PC-3 (cell line): ENCODE data around the gene P2RX3. TPM values are rescaled to one million over a fixed set of nuclear protein-coding genes. Genes with fewer than 3 reads are reported as not detected.
A peak's percentile ranks its signal among the peaks of the same experiment; 100 is the strongest.

ENCODE experiments used
- ATAC-seq: fragments of 200-7000 bp; cut with Tn5 transposase; 2 replicates; pipeline ENCODE4 v1.9.1; 2020; ENCODE audit warnings: mild to moderate bottlenecking, moderate library complexity
- BruUV-seq: library from RNA; stranded (reverse); fragments of 400-500 nt; replicated peaks from 2 replicates; lab custom pipeline; 2021; lab: Mats Ljungman, UMichigan
- CTCF ChIA-PET: fragments of 300-600 bp; sonication (Branson Sonifier 250); formaldehyde crosslinking; loops from one replicate; lab custom pipeline; 2022; ENCODE audit warnings: antibody characterized with exemption; lab: Charles Lee
- POLR2A ChIA-PET: fragments of 300-600 bp; sonication (Branson Sonifier 250); formaldehyde crosslinking; loops from one replicate; lab custom pipeline; 2022; ENCODE audit warnings: antibody characterized with exemption; ENCODE audit not compliant: unreplicated experiment; lab: Charles Lee
- DNase-seq: peaks from one replicate; pipeline ENCODE4 v3.0.0-alpha.2; 2015
- H2AFZ ChIP-seq: fragments of 300-600 bp; sonication (generic); 2 replicates; pipeline ENCODE4 v1.6.0; 2016; ENCODE audit warnings: antibody characterized with exemption, low read length
- H3F3A ChIP-seq: fragments of 300-600 bp; sonication (generic); one replicate; pipeline ENCODE4 v1.6.0; 2017; ENCODE audit warnings: antibody characterized with exemption, low read length, control low read depth, mild to moderate bottlenecking; ENCODE audit not compliant: unreplicated experiment
- H3K27ac ChIP-seq: fragments of 300-600 bp; sonication (generic); 2 replicates; pipeline ENCODE4 v1.5.1; 2016; ENCODE audit warnings: mild to moderate bottlenecking, low read length
- H3K27me3 ChIP-seq: fragments of 300-600 bp; sonication (generic); 2 replicates; pipeline ENCODE4 v1.6.1; 2016; ENCODE audit warnings: low read length, mixed read lengths
- H3K36me3 ChIP-seq: fragments of 300-600 bp; sonication (generic); 2 replicates; pipeline ENCODE4 v1.6.1; 2016; ENCODE audit warnings: low read depth, mixed run types, low read length, mixed read lengths
- H3K4me1 ChIP-seq: fragments of 300-600 bp; sonication (generic); 2 replicates; pipeline ENCODE4 v1.5.1; 2016; ENCODE audit warnings: low read length; ENCODE audit not compliant: insufficient read depth
- H3K4me2 ChIP-seq: fragments of 300-600 bp; sonication (generic); 2 replicates; pipeline ENCODE4 v1.6.0; 2016; ENCODE audit warnings: low read length
- H3K4me3 ChIP-seq: fragments of 300-600 bp; sonication (generic); 2 replicates; pipeline ENCODE4 v1.5.1; 2016; ENCODE audit warnings: mild to moderate bottlenecking, low read length, mixed read lengths
- H3K79me2 ChIP-seq: fragments of 300-600 bp; sonication (generic); 2 replicates; pipeline ENCODE4 v1.6.1; 2017; ENCODE audit warnings: low read length, mixed read lengths
- H3K9ac ChIP-seq: fragments of 300-600 bp; sonication (generic); 2 replicates; pipeline ENCODE4 v1.6.0; 2016; ENCODE audit warnings: mild to moderate bottlenecking, low read length
- H3K9me2 ChIP-seq: fragments of 300-600 bp; sonication (generic); replicated peaks from 2 replicates; pipeline ENCODE4 v1.6.1; 2016; ENCODE audit warnings: mixed run types, low read length, mixed read lengths
- H3K9me3 ChIP-seq: fragments of 300-600 bp; sonication (generic); 2 replicates; pipeline ENCODE4 v1.6.1; 2016; ENCODE audit warnings: low read length, mixed read lengths
- H4K20me1 ChIP-seq: fragments of 300-600 bp; sonication (generic); 2 replicates; pipeline ENCODE4 v1.6.1; 2016; ENCODE audit warnings: low read length, mixed read lengths
- EZH2 ChIP-seq: fragments of 300-600 bp; sonication (generic); IDR thresholded peaks from one replicate; pipeline ENCODE4 v1.6.1; 2017; ENCODE audit warnings: antibody characterized with exemption, mild to moderate bottlenecking, low read length; ENCODE audit not compliant: unreplicated experiment
- EZH2phosphoT487 ChIP-seq: fragments of 300-600 bp; sonication (generic); IDR thresholded peaks from 2 replicates; pipeline ENCODE4 v1.6.1; 2018; ENCODE audit warnings: mild to moderate bottlenecking, antibody characterized with exemption, low read length, borderline replicate concordance
- intact Hi-C: fragments of 100-400 bp; cut with micrococcal nuclease; formaldehyde crosslinking; loops from 2 replicates; pipeline ENCODE4 v1.9.0; 2023
- total RNA-seq: library from RNA; depleted of rRNA; stranded (reverse); fragments of >200 nt; gene quantifications from 2 replicates; pipeline ENCODE4 v1.2.3, GENCODE V29; 2014
- TF ChIP-seq, protein P1 (sequence below): fragments of 300-600 bp; sonication (generic); conservative IDR thresholded peaks from 2 replicates; pipeline ENCODE4 v1.5.1; 2017; ENCODE audit warnings: antibody characterized with exemption, low read depth, mild to moderate bottlenecking, low read length

The P2RX3 gene
- total RNA-seq, 1 experiment from 2014 or later, result not detected

DNA sequence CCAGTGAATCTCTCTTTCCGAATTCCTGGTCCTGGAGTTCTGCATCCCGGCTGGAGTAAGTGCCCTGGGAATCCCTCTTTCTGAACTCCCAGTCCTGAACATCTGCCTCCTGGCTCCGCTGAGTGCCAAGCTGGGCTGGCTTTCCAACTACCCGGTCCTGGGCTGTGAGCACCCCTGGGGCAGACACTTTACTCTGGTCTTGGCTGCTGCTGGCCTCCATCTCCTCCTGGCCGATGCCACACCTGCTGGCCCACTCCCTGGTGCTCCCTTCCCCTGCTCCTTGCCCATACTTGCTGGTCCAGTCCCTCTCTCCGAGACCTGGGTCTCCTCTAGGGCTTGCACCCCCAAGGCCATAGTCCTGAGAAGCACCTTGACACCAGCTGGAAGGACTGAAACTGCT lies 28.1 kb upstream of the P2RX3 start:
- CTCF ChIA-PET, result no interaction called here
- no peak overlapping the region for H2AFZ ChIP-seq
- intact Hi-C loops, result loop anchor here (2.0 kb wide), 1 partner anchor 31 kb away; no protein-coding TSS in a partner anchor
- H3K9ac ChIP-seq, result peak overlapping the region; percentile 76
- peaks cover 63% of the 10 kb centered on the region for H3K4me1 ChIP-seq
- H3K36me3 ChIP-seq, result peaks cover 29% of the 10 kb centered on the region
- H3K4me3 ChIP-seq, result peak overlapping the region; percentile 67
- H3K9me2 ChIP-seq, result no peaks in the 10 kb centered on the region
- no TSS peak for BruUV-seq
- no peak for ATAC-seq
- peaks cover 52% of the 10 kb centered on the region for H3K79me2 ChIP-seq
- peak overlapping the region; percentile 96 for H3K4me2 ChIP-seq
- H3K27me3 ChIP-seq, result no peaks in the 10 kb centered on the region
- H4K20me1 ChIP-seq, result 0 out of 2 replicates have a peak, but pooled peaks cover 5% of the 10 kb centered on the region
- H3F3A ChIP-seq, result no peaks in the 10 kb centered on the region
- POLR2A ChIA-PET, result no interaction called here
- H3K27ac ChIP-seq, result peak overlapping the region; percentile 86
- DNase-seq, result no peak
- H3K9me3 ChIP-seq, result no peaks in the 10 kb centered on the region
- TF ChIP-seq, protein P1, sequence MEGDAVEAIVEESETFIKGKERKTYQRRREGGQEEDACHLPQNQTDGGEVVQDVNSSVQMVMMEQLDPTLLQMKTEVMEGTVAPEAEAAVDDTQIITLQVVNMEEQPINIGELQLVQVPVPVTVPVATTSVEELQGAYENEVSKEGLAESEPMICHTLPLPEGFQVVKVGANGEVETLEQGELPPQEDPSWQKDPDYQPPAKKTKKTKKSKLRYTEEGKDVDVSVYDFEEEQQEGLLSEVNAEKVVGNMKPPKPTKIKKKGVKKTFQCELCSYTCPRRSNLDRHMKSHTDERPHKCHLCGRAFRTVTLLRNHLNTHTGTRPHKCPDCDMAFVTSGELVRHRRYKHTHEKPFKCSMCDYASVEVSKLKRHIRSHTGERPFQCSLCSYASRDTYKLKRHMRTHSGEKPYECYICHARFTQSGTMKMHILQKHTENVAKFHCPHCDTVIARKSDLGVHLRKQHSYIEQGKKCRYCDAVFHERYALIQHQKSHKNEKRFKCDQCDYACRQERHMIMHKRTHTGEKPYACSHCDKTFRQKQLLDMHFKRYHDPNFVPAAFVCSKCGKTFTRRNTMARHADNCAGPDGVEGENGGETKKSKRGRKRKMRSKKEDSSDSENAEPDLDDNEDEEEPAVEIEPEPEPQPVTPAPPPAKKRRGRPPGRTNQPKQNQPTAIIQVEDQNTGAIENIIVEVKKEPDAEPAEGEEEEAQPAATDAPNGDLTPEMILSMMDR, result no peak
- TF ChIP-seq EZH2 (no peak), EZH2phosphoT487 (no peak)

DNA sequence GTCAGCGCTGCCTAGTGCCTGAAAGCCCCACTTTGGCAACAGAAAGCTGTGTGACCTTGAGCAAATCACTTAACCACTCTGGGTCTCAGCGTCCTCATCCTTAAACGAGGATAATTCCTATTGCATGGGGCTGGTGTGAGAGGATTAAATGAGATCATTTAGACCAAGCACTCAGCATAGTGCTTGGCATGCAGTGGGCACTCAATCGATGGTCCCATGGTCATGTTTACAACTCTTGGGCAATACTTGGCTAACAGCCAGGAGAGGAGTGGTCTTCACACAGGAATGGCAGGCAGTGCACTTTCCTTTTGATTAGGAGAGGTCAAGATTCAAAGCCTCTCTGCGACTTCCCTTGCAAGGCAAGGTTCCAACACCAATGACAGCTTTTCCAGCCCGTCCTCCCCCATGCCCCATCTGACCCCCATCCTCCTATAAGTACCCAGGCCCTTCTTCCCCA lies 27.5 kb upstream of the P2RX3 start:
- ChIA-PET CTCF (interaction anchor here (0.6 kb wide), 1 partner anchor 225 kb away, joined by 3 read pairs; no protein-coding TSS in a partner anchor), POLR2A (interaction anchor here (1.0 kb wide), 1 partner anchor 14 kb away, joined by 4 read pairs; the partner anchor contains the start of gene TNKS1BP1)
- H3K9ac ChIP-seq, result peak overlapping the region; percentile 76
- H2AFZ ChIP-seq, result no peak overlapping the region
- no peaks in the 10 kb centered on the region for H3F3A ChIP-seq
- H3K4me2 ChIP-seq, result peak overlapping the region; percentile 96
- no TSS peak for BruUV-seq
- no peak for DNase-seq
- H3K79me2 ChIP-seq, result peaks cover 47% of the 10 kb centered on the region
- H4K20me1 ChIP-seq, result 0 out of 2 replicates have a peak, but pooled peaks cover 5% of the 10 kb centered on the region
- H3K9me3 ChIP-seq, result no peaks in the 10 kb centered on the region
- peaks cover 58% of the 10 kb centered on the region for H3K4me1 ChIP-seq
- intact Hi-C loops, result loop anchor here (1.0 to 2.0 kb wide), 2 partner anchors 12 to 32 kb away; no protein-coding TSS in a partner anchor
- peak overlapping the region; percentile 67 for H3K4me3 ChIP-seq
- no peaks in the 10 kb centered on the region for H3K9me2 ChIP-seq
- H3K27ac ChIP-seq, result peak overlapping the region; percentile 86
- no peaks in the 10 kb centered on the region for H3K27me3 ChIP-seq
- no peak for ATAC-seq
- TF ChIP-seq EZH2, result no peak
- TF ChIP-seq, protein P1, result no peak
- TF ChIP-seq EZH2phosphoT487, result no peak
- peaks cover 30% of the 10 kb centered on the region for H3K36me3 ChIP-seq
